Limb (tissue), 2 donors: ENCODE data around the gene ZNF397.
"Not testable (repeated sequence)": the region's sequence is repeated elsewhere in the genome, so short reads cannot be mapped to it uniquely, and the experiment has no call there.

Experiments used
- DNase-seq, 2 donors: peaks; one replicate each; pipeline ENCODE4 v3.0.0-alpha.2; 2016; ENCODE audit errors: extremely low spot score in 2 of 2

The ZNF397 gene

GRCh38 chr18:35240664-35241447 is at the start of gene ZNF397:
Gene ZNF397, plus strand, starts transcription at chr18:35241034. Its CDS starts 1,437 bp downstream, at chr18:35242471.
- peak; percentile 96 to 98 for DNase-seq

- no peak for DNase-seq
These were observed 49.2 kb upstream of the ZNF397 start for GRCh38 chr18:35191698-35192025.

- no peak for DNase-seq
These were observed 48.4 kb upstream of the ZNF397 start for GRCh38 chr18:35192415-35192814.

- DNase-seq: no peak
These were observed 47.5 kb upstream of the ZNF397 start for GRCh38 chr18:35193316-35193715.

- no peak for DNase-seq
These were observed 43.5 kb upstream of the ZNF397 start for GRCh38 chr18:35197296-35197695.

GRCh38 chr18:35201256-35201931 is 39.4 kb upstream of the ZNF397 start:
- DNase-seq: no peak

GRCh38 chr18:35203067-35203466 is 37.8 kb upstream of the ZNF397 start:
- peak in 1 of 2 donors; percentile 80 for DNase-seq

GRCh38 chr18:35205199-35205712 is 35.6 kb upstream of the ZNF397 start:
- no peak for DNase-seq

- DNase-seq: not testable (repeated sequence)
These were observed 34.9 kb upstream of the ZNF397 start for GRCh38 chr18:35205746-35206458.

- no peak for DNase-seq
These were observed 25.8 kb upstream of the ZNF397 start for GRCh38 chr18:35215026-35215425.

GRCh38 chr18:35216611-35217010 is 24.2 kb upstream of the ZNF397 start:
- not testable (repeated sequence) for DNase-seq

- not testable (repeated sequence) for DNase-seq
These were observed 21.5 kb upstream of the ZNF397 start for GRCh38 chr18:35219331-35219730.

GRCh38 chr18:35220424-35220823 is 20.4 kb upstream of the ZNF397 start:
- no peak for DNase-seq

- no peak for DNase-seq
These were observed 17.0 kb upstream of the ZNF397 start for GRCh38 chr18:35223797-35224196.

- no peak for DNase-seq
These were observed 13.6 kb upstream of the ZNF397 start for GRCh38 chr18:35227254-35227653.

- peak; percentile 64 to 76 for DNase-seq
These were observed 9.8 kb upstream of the ZNF397 start for GRCh38 chr18:35231052-35231451.

- DNase-seq: no peak
These were observed 4.1 kb upstream of the ZNF397 start for GRCh38 chr18:35236571-35237363.

- DNase-seq: no peak
These were observed 1.5 kb upstream of the ZNF397 start for GRCh38 chr18:35239314-35239713.

- peak in 1 of 2 donors; percentile 15 for DNase-seq
These were observed 592 bp downstream of the ZNF397 start for GRCh38 chr18:35241448-35241804.

- DNase-seq: no peak
These were observed 1.6 kb downstream of the ZNF397 start for GRCh38 chr18:35242426-35242825.

- no peak for DNase-seq
These were observed 3.8 kb downstream of the ZNF397 start for GRCh38 chr18:35244671-35245070.
